ENCODE data around the gene IGFN1. TPM values are rescaled to one million over a fixed set of nuclear protein-coding genes. Genes with fewer than 3 reads are reported as not detected.

The IGFN1 gene
- total and polyA plus RNA-seq, 10 donors = 0.02 to 0.03 (median 0.02) TPM; not detected in 7

GRCh38 chr1:201215531-201216357, 25.1 kb downstream of the IGFN1 start:
- WGBS, 5 donors = 89 to 94% (median 92%) methylated on average over 8 to 12 of the region's 12 CpGs
- Histone ChIP-seq H3K36me3 (no peaks in the 10 kb centered on the region), H3K4me1 (no peaks in the 10 kb centered on the region), H3K27ac (no peak overlapping the region), H3K27me3 (replicated peaks in 1 of 7) (peaks cover 0 to 23% (median 0%) of the 10 kb centered on the region in 7 donors), H3K9me3 (no peaks in the 10 kb centered on the region), H3K4me3 (no peak overlapping the region)
- DNase-seq = peak; percentile 66
- TF ChIP-seq CTCF (IDR thresholded peaks at IDR 0.05 in 8 of 11, conservative IDR thresholded peaks at IDR 0.05 in 3 of 11) (no peak), POLR2A (IDR thresholded peaks at IDR 0.05) (no peak), POLR2AphosphoS5 (IDR thresholded peaks at IDR 0.05) (no peak)
- intact Hi-C loops (cut with DNase I; ENCODE audit: low total_unique reads) = no loop called here

- TF ChIP-seq CTCF (IDR thresholded peaks at IDR 0.05 in 8 of 11, conservative IDR thresholded peaks at IDR 0.05 in 3 of 11) (no peak), POLR2A (IDR thresholded peaks at IDR 0.05) (no peak), POLR2AphosphoS5 (IDR thresholded peaks at IDR 0.05) (no peak)
- H3K36me3 ChIP-seq = no peaks in the 10 kb centered on the region
- H3K27me3 ChIP-seq (replicated peaks in 1 of 7) = peaks cover 0 to 17% (median 0%) of the 10 kb centered on the region in 7 donors
- intact Hi-C loops (cut with DNase I; ENCODE audit: low total_unique reads) = no loop called here
- no peaks in the 10 kb centered on the region for H3K4me1 ChIP-seq
- peak; percentile 47 for DNase-seq
- H3K9me3 ChIP-seq = no peaks in the 10 kb centered on the region
- WGBS, 5 donors = 77 to 86% (median 82%) methylated on average over 18 to 20 of the region's 20 CpGs
- H3K27ac ChIP-seq = no peak overlapping the region
- no peak overlapping the region for H3K4me3 ChIP-seq
Measured at GRCh38 chr1:201216395-201217085, 25.9 kb downstream of the IGFN1 start.

- TF ChIP-seq POLR2A (IDR thresholded peaks at IDR 0.05) (no peak), CTCF (IDR thresholded peaks at IDR 0.05 in 8 of 11, conservative IDR thresholded peaks at IDR 0.05 in 3 of 11) (no peak), POLR2AphosphoS5 (IDR thresholded peaks at IDR 0.05) (no peak)
- Histone ChIP-seq H3K4me1 (no peaks in the 10 kb centered on the region), H3K27me3 (replicated peaks in 1 of 7) (peaks cover 0 to 11% (median 0%) of the 10 kb centered on the region in 7 donors), H3K27ac (no peak overlapping the region), H3K36me3 (no peaks in the 10 kb centered on the region), H3K9me3 (no peaks in the 10 kb centered on the region), H3K4me3 (no peak overlapping the region)
- 88 to 95% (median 91%) methylated on average over 6 to 14 of the region's 14 CpGs for WGBS, 5 donors
- no peak for DNase-seq
- intact Hi-C loops (cut with DNase I; ENCODE audit: low total_unique reads) = no loop called here
Measured at GRCh38 chr1:201217146-201217545, 26.5 kb downstream of the IGFN1 start.

- no peaks in the 10 kb centered on the region for H3K36me3 ChIP-seq
- 65 to 72% (median 70%) methylated on average over 3 of the region's 3 CpGs for WGBS, 5 donors
Measured at GRCh38 chr1:201217851-201218250, 27.2 kb downstream of the IGFN1 start.

More at GRCh38 chr1:201217851-201218250, 27.2 kb downstream of the IGFN1 start:
- peaks cover 0 to 4% (median 0%) of the 10 kb centered on the region in 7 donors for H3K27me3 ChIP-seq (replicated peaks in 1 of 7)
- no peaks in the 10 kb centered on the region for H3K9me3 ChIP-seq
- H3K27ac ChIP-seq = no peak overlapping the region
- no peak for DNase-seq
- intact Hi-C loops (cut with DNase I; ENCODE audit: low total_unique reads) = no loop called here
- no peak overlapping the region for H3K4me3 ChIP-seq
- no peak for TF ChIP-seq POLR2AphosphoS5 (IDR thresholded peaks at IDR 0.05)
- no peak for TF ChIP-seq POLR2A (IDR thresholded peaks at IDR 0.05)
- TF ChIP-seq CTCF (IDR thresholded peaks at IDR 0.05 in 8 of 11, conservative IDR thresholded peaks at IDR 0.05 in 3 of 11) = no peak
- peaks cover 0 to 2% (median 0%) of the 10 kb centered on the region in 6 donors for H3K4me1 ChIP-seq
